Liver (tissue), 3 donors: ENCODE data around the gene FOXO1.

ENCODE experiments used
- JUND ChIP-seq, 2 donors: IDR thresholded peaks; 2 replicates each; pipeline ENCODE4 v1.6.1; 2016; ENCODE audit warnings: antibody characterized with exemption in 2 of 2
- NR2F2 ChIP-seq: IDR thresholded peaks from 2 replicates; pipeline ENCODE4 v1.6.1; 2016; ENCODE audit warnings: antibody characterized with exemption
- RAD21 ChIP-seq, 2 donors: IDR thresholded peaks; 2 replicates each; pipeline ENCODE4 v1.6.1; 2016; ENCODE audit warnings: antibody characterized with exemption in 2 of 2, mild to moderate bottlenecking in 2 of 2
- SP1 ChIP-seq: IDR thresholded peaks from 2 replicates; pipeline ENCODE4 v1.6.1; 2018; ENCODE audit warnings: antibody characterized with exemption, mild to moderate bottlenecking
- TAF1 ChIP-seq: conservative IDR thresholded peaks from 2 replicates; pipeline ENCODE4 v1.6.1; 2016; ENCODE audit warnings: antibody characterized with exemption, mild to moderate bottlenecking
- YY1 ChIP-seq: IDR thresholded peaks from 2 replicates; pipeline ENCODE4 v1.6.1; 2016; ENCODE audit warnings: antibody characterized with exemption, mild to moderate bottlenecking
- TF ChIP-seq, protein P1 (sequence below): fragments of 150-350 bp; IDR thresholded peaks from 2 replicates; pipeline ENCODE4 v1.5.1; 2017; ENCODE audit warnings: improper control_type of control experiment, low read depth, low read length; ENCODE audit not compliant: missing input control
- TF ChIP-seq, protein P2 (sequence below): IDR thresholded peaks from 2 replicates; pipeline ENCODE4 v1.6.1; 2016; ENCODE audit warnings: antibody characterized with exemption
- TF ChIP-seq, protein P3 (sequence below): IDR thresholded peaks from 2 replicates; pipeline ENCODE4 v1.6.1; 2016; ENCODE audit warnings: antibody characterized with exemption, mild to moderate bottlenecking
- donor health status: healthy.
- donor health status: healthy.

DNA sequence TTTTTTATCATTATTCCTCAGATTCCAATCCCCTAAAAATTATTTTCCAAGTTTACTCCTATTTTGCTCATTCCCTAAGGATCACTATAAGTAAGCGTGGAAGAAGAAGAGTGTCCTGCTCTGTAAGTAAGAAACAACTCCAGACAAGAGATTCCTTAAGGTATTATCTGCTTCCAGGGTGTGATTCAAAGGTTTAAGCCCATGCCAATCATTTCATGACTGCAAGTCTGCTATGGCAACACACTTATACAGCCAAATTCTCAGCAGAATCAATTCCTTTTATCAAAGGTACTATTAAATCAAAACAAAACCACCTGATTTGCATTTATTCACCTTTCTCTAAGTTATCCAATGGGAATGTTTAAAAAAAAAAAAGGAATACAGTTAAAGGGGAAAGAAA lies 43.7 kb downstream of the FOXO1 start:
- TF ChIP-seq, protein P1, sequence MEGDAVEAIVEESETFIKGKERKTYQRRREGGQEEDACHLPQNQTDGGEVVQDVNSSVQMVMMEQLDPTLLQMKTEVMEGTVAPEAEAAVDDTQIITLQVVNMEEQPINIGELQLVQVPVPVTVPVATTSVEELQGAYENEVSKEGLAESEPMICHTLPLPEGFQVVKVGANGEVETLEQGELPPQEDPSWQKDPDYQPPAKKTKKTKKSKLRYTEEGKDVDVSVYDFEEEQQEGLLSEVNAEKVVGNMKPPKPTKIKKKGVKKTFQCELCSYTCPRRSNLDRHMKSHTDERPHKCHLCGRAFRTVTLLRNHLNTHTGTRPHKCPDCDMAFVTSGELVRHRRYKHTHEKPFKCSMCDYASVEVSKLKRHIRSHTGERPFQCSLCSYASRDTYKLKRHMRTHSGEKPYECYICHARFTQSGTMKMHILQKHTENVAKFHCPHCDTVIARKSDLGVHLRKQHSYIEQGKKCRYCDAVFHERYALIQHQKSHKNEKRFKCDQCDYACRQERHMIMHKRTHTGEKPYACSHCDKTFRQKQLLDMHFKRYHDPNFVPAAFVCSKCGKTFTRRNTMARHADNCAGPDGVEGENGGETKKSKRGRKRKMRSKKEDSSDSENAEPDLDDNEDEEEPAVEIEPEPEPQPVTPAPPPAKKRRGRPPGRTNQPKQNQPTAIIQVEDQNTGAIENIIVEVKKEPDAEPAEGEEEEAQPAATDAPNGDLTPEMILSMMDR, result no peak
- TF ChIP-seq JUND (IDR thresholded peaks at IDR 0.05), result no peak
- TF ChIP-seq TAF1, result no peak
- no peak for TF ChIP-seq NR2F2
- TF ChIP-seq YY1, result no peak
- TF ChIP-seq RAD21 (IDR thresholded peaks at IDR 0.05), result no peak
- TF ChIP-seq, protein P2, sequence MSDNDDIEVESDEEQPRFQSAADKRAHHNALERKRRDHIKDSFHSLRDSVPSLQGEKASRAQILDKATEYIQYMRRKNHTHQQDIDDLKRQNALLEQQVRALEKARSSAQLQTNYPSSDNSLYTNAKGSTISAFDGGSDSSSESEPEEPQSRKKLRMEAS, result no peak
- TF ChIP-seq, protein P3, sequence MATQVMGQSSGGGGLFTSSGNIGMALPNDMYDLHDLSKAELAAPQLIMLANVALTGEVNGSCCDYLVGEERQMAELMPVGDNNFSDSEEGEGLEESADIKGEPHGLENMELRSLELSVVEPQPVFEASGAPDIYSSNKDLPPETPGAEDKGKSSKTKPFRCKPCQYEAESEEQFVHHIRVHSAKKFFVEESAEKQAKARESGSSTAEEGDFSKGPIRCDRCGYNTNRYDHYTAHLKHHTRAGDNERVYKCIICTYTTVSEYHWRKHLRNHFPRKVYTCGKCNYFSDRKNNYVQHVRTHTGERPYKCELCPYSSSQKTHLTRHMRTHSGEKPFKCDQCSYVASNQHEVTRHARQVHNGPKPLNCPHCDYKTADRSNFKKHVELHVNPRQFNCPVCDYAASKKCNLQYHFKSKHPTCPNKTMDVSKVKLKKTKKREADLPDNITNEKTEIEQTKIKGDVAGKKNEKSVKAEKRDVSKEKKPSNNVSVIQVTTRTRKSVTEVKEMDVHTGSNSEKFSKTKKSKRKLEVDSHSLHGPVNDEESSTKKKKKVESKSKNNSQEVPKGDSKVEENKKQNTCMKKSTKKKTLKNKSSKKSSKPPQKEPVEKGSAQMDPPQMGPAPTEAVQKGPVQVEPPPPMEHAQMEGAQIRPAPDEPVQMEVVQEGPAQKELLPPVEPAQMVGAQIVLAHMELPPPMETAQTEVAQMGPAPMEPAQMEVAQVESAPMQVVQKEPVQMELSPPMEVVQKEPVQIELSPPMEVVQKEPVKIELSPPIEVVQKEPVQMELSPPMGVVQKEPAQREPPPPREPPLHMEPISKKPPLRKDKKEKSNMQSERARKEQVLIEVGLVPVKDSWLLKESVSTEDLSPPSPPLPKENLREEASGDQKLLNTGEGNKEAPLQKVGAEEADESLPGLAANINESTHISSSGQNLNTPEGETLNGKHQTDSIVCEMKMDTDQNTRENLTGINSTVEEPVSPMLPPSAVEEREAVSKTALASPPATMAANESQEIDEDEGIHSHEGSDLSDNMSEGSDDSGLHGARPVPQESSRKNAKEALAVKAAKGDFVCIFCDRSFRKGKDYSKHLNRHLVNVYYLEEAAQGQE, result no peak
- TF ChIP-seq SP1, result no peak
